Sciatic nerve (tissue), 2 donors: Measurements from ENCODE around the gene AK6. TPM values are rescaled to one million over a fixed set of nuclear protein-coding genes. Genes with fewer than 3 reads are reported as not detected.
A peak's percentile ranks its signal among the peaks of the same experiment; 100 is the strongest.
"Not testable (repeated sequence)": the region's sequence is repeated elsewhere in the genome, so short reads cannot be mapped to it uniquely, and the experiment has no call there.

ENCODE experiments used
- ATAC-seq: fragments of 200-7000 bp; cut with Tn5 transposase; one replicate; pipeline ENCODE4 v1.9.1; 2020; ENCODE audit warnings: mild to moderate bottlenecking, moderate library complexity
- DNase-seq: peaks from one replicate; pipeline ENCODE4 v3.0.0-alpha.2; 2020; ENCODE audit warnings: low spot score
- intact Hi-C: fragments of 100-400 bp; cut with DNase I; formaldehyde crosslinking; loops from one replicate; pipeline ENCODE4 v1.14.2; 2022
- total RNA-seq: library from RNA; stranded (reverse); fragmentation: NEBNext Ultra II Directional; extraction: Animal tissue kit (Norgen Biotek cat#: 25700); gene quantifications from one replicate; pipeline ENCODE4 v1.2.1, GENCODE V29; 2021
- donor health status: DM: no; HTN: no; CAD: no.
- donor health status: DM: no; HTN: no; CAD: no.

AK6 gene
- 37.7 TPM for total RNA-seq

DNA sequence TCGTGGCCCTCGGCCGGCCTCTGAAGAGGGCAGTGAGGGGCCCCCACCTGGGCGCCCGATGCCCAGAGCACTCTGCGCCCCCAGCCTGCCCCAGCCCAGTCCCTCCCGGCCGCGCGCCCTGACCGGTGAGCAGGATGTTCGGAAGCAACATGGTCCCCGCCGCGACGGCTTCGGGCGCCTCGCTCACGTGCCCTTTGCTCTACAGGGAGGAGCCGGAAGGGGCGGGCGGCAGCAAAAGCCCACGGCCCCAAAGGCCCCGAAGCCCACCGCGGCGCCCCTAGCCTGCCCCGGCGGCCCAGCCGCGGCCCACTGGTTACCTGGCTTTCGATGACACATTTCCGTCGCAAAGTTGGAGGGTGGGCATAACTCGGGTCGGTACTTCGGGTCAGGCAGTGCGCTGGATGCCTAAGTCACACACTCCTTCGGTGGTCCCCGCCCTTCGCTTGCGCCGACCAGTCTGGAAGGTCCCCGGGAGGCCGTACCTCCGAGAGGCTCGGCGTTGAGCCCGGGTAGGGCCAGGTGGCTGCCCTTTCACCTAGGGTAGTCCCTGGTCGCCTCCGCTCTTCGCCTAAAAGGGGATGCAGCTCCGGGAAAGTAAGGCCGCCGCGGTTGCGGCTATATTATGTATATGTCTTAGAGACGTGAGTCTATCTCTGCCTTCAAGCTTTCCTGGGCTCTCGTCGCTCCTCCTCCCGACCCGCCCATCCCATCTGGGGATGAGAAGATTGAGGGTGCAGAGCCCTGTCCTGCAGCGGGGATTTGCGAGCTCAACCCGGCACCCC lies at the start of gene AK6, which contains the start of the genes RAD17 and TAF9:
TSS of gene AK6 (minus strand) at position 181 of the 782 bp plus-strand sequence. CDS start at position 151, 30 bp downstream.
TSS of gene RAD17 (plus strand) at position 479 of the 782 bp plus-strand sequence. CDS start 2,391 bp downstream, outside the sequence.
TSS of gene TAF9 (minus strand) at position 181 of the 782 bp plus-strand sequence. CDS start 3,783 bp downstream, outside the sequence.
- ATAC-seq, result peak; percentile 99
- intact Hi-C loops, result no loop called here
- DNase-seq, result peak; percentile 95

DNA sequence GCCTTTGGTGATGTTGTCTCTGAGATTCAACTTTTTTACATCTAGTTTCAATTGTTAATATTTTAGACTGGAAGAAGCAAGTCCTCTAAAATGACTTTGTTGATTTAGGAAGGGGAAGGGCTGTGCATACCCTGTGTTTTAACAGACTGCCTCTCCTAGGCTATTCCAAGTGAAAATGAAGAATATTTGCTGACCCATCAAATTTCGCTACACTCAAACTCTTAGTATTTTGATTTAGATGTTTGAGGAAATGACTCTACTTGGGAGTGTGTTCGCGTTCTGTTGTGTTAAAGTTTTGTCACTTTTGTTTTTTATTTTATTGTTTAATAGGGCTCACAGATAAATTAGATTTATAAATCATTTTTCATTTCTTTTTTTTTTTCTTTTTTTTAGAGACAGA lies 49.2 kb upstream of the AK6 start:
- ATAC-seq, result no peak
- intact Hi-C loops, result no loop called here
- no peak for DNase-seq

DNA sequence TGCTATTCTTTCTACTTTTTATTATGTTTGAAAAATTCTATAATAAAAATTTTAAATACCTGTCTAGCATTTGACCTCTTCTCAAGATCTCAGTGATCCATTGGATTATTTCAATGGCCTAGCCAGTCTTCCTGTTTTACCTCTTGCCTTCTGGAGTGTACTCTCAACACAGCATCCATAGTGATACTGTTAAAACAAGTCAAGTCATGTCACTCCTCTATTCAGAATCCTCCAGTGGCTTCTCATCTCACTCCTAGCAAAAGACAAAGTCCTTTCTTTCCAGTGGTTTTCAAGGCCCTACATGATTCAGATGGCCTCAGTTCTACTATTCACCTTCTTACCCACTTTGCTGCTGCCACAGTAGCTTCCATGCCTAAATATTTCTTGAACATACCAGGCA lies 47.4 kb upstream of the AK6 start:
- ATAC-seq (no peak), DNase-seq (no peak)
- intact Hi-C loops, result no loop called here

DNA sequence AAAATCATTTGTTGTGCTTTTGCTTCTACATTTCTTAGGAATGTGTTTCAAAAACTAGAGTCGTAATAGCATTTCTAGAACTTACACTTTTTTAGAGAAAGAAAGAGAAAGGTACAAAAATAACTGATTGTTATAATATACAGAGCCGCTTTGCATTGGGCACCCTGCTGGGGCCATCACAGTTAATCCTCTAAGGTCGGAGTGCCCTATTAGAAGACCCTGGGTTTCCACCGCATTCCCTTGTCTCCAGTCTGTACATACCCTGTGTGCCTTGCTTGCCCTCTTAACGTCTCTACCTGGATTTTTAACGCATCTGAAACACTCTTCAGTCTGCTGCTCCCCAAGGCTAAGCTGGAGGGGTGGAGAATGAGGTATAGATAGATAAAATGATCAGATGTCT lies 46.9 kb upstream of the AK6 start:
- DNase-seq, result no peak
- intact Hi-C loops, result no loop called here
- ATAC-seq, result no peak

DNA sequence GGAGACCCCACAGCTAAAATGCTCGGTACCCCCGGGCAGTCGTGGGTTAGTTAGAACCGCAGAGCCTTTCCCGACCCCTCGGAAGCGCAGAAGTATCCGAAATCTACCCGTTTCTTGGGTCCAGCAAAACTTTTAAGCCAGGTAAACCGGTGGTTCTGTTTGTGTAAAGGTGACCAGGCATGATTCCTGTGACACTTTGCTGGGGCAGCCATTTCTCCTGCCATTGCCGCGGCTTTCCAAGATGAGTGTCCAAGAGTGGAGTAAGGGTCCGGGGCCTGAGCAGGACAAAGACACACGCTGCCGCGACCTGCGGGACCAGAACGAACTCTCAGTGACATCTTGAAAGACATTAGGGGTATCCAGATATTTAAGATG lies 46.3 kb upstream of the AK6 start:
- intact Hi-C loops, result no loop called here

DNA sequence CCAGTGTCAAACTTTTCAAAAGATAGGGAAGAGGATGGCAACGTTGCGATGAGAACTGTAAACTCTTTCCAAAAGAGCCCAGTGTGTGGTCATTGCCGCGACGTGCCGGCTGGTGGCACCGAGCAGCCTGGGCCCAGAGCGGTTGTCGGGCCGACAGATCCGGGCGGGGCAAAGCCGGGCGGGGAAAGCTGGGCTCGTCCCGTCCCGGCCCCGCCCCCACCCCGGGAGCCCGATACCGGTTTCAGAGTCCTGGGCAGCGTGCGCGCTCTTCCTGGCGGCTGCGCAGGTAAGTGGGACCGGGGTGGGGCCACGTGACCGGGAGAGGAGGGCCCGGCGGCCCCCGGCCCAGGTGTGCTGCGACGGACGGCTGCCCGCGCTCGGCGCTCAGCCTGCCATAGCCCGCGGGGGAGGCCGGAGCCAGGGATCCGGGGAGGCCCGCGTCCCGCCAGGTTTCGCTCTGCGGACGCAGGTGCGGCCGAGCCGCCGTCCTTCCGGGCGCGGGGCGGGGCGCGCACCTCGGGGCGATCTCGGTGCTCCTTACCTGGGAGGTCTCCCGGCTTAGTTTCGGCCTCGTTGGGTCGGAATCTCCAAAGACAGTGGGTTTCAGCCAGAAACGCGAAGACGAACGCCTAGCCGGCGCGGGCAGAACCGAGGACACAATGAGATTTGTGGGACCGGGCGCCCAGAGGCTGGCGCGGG lies 45.7 kb upstream of the AK6 start, which contains the start of gene MARVELD2:
TSS of gene MARVELD2 (plus strand) at position 232 of the 699 bp plus-strand sequence. CDS start 4,270 bp downstream, outside the sequence.
- ATAC-seq (peak; percentile 95), DNase-seq (peak; percentile 75)
- intact Hi-C loops, result no loop called here

More for the DNA sequence above, 46.3 kb upstream of the AK6 start:
- ATAC-seq (peak; percentile 25), DNase-seq (no peak)

DNA sequence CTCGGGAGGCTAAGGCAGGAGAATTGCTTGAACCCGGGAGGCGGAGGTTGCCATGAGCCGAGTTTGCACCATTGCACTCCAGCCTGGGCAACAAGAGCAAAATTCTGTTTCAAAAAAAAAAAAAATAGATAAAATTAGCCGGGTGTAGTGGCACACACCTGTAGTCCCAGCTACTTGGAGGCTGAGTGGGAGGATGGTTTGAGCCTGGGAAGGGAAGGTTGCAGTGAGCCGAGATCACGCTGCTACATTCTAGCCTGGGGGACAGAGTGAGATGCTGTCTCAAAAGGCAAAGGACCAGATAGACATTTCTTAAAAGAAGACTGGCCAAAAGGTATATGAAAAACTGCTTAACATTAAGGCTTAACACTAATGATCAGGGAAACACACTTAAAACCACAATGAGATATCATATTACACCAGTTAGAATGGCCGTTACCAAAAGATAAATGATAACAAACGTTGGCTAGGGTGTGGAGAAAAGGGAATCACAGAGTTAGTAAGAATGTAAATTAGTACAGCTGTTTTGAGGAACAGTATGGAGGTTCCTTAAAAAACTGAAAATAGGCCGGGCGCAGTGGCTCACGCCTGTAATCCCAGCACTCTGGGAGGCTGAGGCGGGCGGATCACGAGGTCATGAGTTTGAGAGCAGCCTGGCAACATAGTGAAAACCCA lies 35.5 kb upstream of the AK6 start:
- intact Hi-C loops, result no loop called here

DNA sequence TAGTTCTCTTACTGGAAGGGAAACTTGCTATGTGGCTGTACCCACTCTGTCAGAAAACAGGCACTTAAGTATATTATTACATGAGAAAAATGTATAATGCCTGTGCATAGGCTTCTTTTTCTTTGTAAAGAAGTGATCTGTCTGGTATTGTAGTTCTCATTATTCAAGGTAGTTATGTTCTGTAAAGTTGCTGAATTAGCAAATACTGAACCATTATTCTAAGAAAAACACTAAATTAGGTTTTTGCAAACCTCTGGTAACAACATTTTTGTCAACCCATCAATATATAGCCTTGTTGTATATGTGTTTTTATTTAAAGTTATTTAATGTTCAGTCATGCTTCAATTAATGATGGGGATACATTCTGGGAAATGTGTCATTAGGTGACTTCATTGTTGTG lies 9.1 kb upstream of the AK6 start:
- no peak for ATAC-seq
- intact Hi-C loops, result no loop called here
- no peak for DNase-seq

More for the DNA sequence above, 35.5 kb upstream of the AK6 start:
- ATAC-seq (no peak), DNase-seq (no peak)

DNA sequence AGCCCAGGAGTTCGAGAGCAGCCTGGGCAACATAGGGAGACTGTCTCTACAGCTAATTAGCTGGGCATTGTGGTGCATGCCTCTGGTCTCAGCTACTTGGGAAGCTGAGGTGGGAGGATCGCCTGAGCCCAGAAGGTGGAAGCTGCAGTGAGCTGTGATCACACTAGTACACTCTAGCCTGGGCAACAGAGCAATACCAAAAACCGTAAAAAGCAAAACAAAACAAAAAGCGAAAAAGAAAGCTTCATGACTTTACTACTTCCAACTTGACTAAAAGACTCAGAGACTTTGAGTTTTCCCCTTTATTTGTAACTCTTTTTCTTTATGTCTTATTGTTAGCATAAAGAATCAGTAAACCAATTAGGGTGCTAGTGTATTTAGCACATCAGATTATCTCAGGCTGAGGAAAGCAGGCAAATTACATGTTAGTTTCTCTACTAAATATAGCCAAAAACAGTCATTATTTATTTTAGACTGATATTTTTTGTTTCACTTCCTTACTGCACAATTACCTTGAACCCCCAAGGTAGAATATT lies 5.7 kb upstream of the AK6 start:
- intact Hi-C loops, result no loop called here
- DNase-seq, result no peak
- ATAC-seq, result no peak

DNA sequence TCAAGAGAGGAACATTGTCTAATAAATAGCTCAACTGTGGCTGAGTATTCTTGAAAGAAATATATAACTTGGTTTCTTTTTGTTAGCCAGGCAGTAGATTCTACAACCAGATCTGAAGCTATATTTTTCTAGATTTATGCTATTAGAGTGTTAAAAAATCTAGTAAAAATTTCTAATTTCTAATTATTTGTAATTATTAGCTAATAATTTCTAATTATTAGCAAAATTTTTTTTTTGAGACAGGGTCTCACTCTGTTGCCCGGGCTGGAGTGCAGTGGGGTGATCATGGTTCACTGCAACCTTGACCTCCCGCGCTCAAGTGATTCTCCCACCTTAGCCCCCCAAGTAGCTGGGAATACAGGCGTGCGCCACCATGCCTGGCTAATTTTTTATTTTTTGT lies 3.1 kb upstream of the AK6 start:
- ATAC-seq (no peak), DNase-seq (no peak)
- intact Hi-C loops, result no loop called here

DNA sequence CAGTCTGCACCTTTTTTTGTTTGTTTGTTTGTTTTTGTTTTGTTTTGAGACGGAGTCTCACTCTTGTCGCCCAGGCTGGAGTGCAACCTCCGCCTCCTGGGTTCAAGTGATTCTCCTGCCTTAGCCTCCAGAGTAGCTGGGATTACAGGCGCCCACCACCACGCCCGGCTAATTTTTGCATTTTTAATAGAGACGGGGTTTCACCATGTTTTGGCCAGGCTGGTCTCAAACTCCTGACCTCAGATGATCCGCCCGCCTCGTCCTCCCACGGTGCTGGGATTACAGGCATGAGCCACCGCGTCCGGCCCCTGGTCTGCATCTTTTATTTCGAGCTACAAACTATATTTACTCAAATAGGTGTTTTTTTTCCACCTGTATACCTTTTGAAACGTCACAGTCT lies 1.0 kb upstream of the AK6 start:
- intact Hi-C loops, DNase-seq, ATAC-seq: not testable (repeated sequence)

DNA sequence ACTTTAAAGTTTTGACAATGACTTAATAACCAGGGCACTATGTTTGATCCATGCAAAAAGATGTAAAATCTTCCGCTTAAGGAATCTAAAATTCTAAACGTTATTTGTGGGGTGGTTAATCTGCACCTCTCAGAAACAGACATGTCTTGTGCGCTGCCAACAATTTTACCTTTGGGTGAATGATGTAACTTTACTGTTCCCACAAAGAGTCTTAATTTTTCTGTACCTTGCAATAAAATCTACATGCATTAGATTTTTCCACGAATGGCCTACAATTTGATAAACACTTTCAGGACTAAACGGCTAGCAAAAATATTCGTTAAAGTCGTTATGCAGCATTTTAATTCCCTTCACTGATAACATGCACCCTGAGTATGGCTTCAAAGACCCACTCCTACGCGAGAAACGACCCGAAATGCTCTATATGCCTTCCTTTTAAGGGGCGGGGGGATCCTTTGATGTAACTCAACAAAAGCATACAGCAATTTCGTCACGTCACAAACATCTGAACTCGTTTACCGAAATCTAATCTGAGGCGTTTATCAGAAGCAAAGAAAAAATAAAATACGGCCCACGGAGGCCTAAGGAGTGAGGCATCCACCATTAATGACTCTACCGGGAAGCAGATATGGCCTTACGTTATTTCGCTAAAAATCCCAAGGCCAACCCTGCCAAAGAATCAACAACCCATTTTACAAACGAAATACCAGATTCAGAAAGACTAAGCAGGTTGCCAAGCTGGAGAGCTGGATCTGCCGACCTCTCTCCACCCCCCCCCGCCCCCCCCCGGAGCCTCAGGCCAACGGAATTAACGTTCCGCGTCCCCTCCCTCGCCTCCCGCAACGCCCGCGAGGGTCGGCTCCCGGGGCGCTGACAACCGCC lies 621 bp downstream of the AK6 start:
- ATAC-seq (no peak), DNase-seq (no peak)
- intact Hi-C loops, result no loop called here

DNA sequence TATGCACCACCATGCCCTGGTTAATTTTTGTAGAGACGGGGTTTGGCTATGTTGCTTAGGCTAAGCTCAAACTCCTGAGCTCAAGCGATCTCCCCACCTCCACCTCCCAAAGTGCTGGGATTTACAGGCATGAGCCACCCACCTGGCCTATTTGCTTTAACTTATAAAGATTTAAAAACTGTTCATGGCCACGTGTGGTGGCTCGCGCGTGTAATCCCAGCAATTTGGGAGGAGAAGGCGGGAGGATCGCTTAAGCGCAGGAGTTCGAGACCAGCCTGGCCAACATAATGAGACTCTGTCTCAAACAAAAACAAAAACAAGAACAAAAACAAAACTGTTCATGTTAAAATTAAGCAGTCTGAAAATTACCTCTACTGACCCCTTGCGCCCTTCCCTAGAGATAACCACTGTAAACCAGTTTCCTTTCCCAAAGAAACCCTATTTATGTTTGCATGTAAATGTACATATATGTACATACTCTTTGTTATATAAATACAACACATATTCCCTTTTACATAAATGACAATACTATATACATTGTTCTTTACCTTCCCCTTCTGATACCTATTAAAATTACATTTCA lies 1.5 kb downstream of the AK6 start:
- intact Hi-C loops, result no loop called here
- ATAC-seq (no peak), DNase-seq (no peak)

DNA sequence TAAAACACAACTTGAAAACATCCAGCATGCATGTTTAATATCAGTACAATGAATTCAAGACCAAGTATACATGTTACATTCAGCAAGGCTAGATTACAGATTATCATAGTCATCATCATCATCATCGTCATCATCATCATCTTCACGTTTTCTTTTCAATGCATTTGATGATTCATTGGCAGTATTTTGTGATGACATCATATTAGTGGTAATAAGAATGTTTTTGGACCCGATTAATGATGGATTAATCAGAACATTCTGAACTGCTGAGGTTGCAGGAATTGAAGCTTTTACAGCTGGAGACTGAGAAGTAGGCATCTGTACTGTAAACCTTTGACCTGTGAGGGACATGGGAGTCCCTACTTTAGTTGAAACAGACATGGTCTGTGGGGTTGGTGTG lies 4.5 kb downstream of the AK6 start:
- intact Hi-C loops, result no loop called here
- DNase-seq, result no peak
- no peak for ATAC-seq

DNA sequence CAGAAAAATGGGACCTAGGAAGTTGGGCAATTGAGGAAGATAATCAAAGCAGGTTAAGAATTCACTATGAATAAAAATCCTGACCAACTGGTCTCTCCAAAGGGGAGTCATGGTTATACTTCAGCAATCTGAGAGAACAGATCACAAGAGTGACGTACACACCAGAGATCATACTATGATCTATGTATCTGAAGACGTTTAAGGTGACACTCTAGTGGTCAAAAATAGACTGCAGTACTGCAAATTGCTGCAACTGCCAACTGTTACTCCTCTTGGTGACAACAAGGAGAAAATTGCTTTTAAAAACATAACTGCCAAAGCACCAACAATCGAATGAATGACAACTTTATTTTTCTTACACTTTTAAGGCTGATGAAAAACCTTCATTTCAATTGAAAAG lies 4.9 kb downstream of the AK6 start:
- ATAC-seq (no peak), DNase-seq (no peak)
- intact Hi-C loops, result no loop called here

DNA sequence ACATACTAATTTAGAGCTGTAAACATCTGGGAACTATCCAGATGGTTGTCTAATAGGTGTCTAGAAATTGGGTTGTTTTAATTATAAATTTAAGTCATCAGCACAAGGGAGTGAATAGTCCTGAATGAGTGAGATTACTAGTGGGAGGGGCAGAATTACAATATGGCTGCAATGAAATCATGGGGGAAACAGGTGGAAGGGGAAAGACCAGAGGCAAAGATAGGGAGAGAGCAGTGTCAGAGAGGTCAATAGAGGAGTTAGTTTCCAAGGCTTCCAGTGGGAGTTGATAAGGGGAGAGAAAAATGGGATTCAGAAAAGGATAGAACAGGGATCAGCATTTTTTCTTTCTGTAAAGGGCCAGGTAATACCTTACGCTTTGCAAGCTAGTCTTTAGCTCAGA lies 8.9 kb downstream of the AK6 start:
- intact Hi-C loops, result no loop called here
- DNase-seq, result no peak
- no peak for ATAC-seq

DNA sequence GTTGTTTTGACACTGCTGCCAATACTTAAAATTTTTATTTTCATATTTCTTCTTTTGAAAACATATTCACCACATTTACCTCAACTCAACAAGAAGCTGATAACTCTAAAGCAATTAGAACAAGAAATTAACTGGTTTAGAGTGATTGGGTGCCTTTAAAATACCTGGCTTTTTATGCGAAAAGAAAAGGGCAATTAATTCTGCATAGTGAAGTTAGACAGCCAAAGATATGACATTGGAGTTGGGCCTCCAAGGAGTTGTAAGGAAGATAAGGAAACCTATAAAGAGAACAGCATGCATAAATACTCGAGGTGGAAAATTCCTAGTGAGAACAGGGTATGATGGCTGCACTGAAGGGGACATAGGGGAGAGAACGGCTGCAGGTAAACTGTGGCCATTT lies 9.6 kb downstream of the AK6 start:
- DNase-seq (no peak), ATAC-seq (no peak)
- intact Hi-C loops, result no loop called here

DNA sequence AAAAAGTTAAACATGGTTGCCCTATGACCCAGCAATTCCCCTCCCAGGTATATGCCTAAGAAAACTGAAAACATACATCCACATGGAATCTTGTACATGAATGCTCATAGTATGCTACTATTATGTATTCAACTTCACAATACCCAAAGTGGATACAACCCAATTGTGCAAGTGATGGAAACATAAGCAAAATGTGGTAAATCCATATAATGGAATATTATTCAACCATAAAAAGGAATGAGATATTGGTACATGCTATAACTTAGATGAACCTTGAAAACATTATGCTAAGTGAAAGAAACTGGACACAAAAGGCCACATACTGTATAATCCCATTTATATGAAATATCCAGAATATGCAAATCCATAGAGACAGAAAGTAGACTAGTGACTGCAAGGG lies 18.7 kb downstream of the AK6 start:
- DNase-seq (no peak), ATAC-seq (no peak)
- intact Hi-C loops, result no loop called here
